Measurements from ENCODE around the gene BHLHE23.

The BHLHE23 gene

GRCh38 chr20:63006540-63007359 lies at the start of gene BHLHE23:
Gene BHLHE23, minus strand, starts transcription at chr20:63006964. Its CDS starts 190 bp downstream, at chr20:63006774.
- no peak for DNase-seq (ENCODE audit: low read depth)

- DNase-seq (ENCODE audit: low read depth), result no peak
These were observed 48.9 kb upstream of the BHLHE23 start for GRCh38 chr20:63055575-63056235.

GRCh38 chr20:63054681-63055240 lies 48.0 kb upstream of the BHLHE23 start:
- no peak for DNase-seq (ENCODE audit: low read depth)

GRCh38 chr20:63054103-63054474 lies 47.3 kb upstream of the BHLHE23 start:
- no peak for DNase-seq (ENCODE audit: low read depth)

GRCh38 chr20:63053432-63054102 lies 46.8 kb upstream of the BHLHE23 start:
- no peak for DNase-seq (ENCODE audit: low read depth)

- no peak for DNase-seq (ENCODE audit: low read depth)
These were observed 46.0 kb upstream of the BHLHE23 start for GRCh38 chr20:63052571-63053431.

- no peak for DNase-seq (ENCODE audit: low read depth)
These were observed 45.1 kb upstream of the BHLHE23 start for GRCh38 chr20:63051911-63052310.

GRCh38 chr20:63051186-63051860 lies 44.6 kb upstream of the BHLHE23 start:
- no peak for DNase-seq (ENCODE audit: low read depth)

- no peak for DNase-seq (ENCODE audit: low read depth)
These were observed 43.6 kb upstream of the BHLHE23 start for GRCh38 chr20:63050406-63050805.

- DNase-seq (ENCODE audit: low read depth), result no peak
These were observed 42.9 kb upstream of the BHLHE23 start for GRCh38 chr20:63049561-63050221.

- DNase-seq (ENCODE audit: low read depth), result no peak
These were observed 42.4 kb upstream of the BHLHE23 start for GRCh38 chr20:63049191-63049518.

GRCh38 chr20:63048516-63049190 lies 41.9 kb upstream of the BHLHE23 start:
- DNase-seq (ENCODE audit: low read depth), result no peak

- DNase-seq (ENCODE audit: low read depth), result no peak
These were observed 41.2 kb upstream of the BHLHE23 start for GRCh38 chr20:63047946-63048345.

GRCh38 chr20:63047267-63047666 lies 40.5 kb upstream of the BHLHE23 start:
- DNase-seq (ENCODE audit: low read depth), result no peak

GRCh38 chr20:63046841-63047240 lies 40.1 kb upstream of the BHLHE23 start:
- DNase-seq (ENCODE audit: low read depth), result no peak

- DNase-seq (ENCODE audit: low read depth), result no peak
These were observed 39.2 kb upstream of the BHLHE23 start for GRCh38 chr20:63045991-63046390.

GRCh38 chr20:63045401-63045800 lies 38.6 kb upstream of the BHLHE23 start:
- no peak for DNase-seq (ENCODE audit: low read depth)

- no peak for DNase-seq (ENCODE audit: low read depth)
These were observed 37.8 kb upstream of the BHLHE23 start for GRCh38 chr20:63044605-63045004.

GRCh38 chr20:63044204-63044600 lies 37.4 kb upstream of the BHLHE23 start:
- DNase-seq (ENCODE audit: low read depth), result no peak

Measured in activated T-cell treated with anti-CD3 and anti-CD28 coated beads for 24 hours (primary cell).